ENCODE measurements around the gene KIF4A.

The KIF4A gene

DNA sequence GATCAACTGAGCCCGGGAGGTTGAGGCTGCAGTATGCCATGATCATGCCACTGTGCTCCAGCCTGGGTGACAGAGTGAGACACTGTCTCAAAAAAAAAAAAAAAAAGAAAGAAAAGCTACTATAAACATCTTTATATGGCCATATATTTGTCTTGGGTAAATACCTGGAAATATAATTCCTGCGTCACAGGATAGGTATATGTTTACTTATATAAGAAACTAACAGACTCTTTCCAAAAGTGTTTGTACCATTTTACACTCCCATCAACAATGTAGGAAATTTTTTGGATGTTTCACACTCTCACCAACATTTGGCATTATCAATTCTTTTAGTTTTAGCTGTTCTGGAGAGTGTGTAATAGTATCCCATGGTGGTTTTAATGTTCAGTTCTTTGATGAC, 42.7 kb upstream of the KIF4A start:
- no peak for TF ChIP-seq TEAD4 (IDR thresholded peaks at IDR 0.05)
- TF ChIP-seq, protein P1, sequence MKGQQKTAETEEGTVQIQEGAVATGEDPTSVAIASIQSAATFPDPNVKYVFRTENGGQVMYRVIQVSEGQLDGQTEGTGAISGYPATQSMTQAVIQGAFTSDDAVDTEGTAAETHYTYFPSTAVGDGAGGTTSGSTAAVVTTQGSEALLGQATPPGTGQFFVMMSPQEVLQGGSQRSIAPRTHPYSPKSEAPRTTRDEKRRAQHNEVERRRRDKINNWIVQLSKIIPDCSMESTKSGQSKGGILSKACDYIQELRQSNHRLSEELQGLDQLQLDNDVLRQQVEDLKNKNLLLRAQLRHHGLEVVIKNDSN (IDR thresholded peaks at IDR 0.05) = no peak
- no peak for TF ChIP-seq TCF12 (IDR thresholded peaks at IDR 0.05; ENCODE audit: low read depth)
- no peak for TF ChIP-seq CEBPB (IDR thresholded peaks at IDR 0.05)
- no peak for TF ChIP-seq EGR1 (IDR thresholded peaks at IDR 0.05)
- TF ChIP-seq NFIC (IDR thresholded peaks at IDR 0.05) = no peak
- no peak for TF ChIP-seq YY1 (IDR thresholded peaks at IDR 0.05; ENCODE audit: low read depth)
- TF ChIP-seq TAF1 (IDR thresholded peaks at IDR 0.05; ENCODE audit: low read depth) = no peak
- TF ChIP-seq, protein P2, sequence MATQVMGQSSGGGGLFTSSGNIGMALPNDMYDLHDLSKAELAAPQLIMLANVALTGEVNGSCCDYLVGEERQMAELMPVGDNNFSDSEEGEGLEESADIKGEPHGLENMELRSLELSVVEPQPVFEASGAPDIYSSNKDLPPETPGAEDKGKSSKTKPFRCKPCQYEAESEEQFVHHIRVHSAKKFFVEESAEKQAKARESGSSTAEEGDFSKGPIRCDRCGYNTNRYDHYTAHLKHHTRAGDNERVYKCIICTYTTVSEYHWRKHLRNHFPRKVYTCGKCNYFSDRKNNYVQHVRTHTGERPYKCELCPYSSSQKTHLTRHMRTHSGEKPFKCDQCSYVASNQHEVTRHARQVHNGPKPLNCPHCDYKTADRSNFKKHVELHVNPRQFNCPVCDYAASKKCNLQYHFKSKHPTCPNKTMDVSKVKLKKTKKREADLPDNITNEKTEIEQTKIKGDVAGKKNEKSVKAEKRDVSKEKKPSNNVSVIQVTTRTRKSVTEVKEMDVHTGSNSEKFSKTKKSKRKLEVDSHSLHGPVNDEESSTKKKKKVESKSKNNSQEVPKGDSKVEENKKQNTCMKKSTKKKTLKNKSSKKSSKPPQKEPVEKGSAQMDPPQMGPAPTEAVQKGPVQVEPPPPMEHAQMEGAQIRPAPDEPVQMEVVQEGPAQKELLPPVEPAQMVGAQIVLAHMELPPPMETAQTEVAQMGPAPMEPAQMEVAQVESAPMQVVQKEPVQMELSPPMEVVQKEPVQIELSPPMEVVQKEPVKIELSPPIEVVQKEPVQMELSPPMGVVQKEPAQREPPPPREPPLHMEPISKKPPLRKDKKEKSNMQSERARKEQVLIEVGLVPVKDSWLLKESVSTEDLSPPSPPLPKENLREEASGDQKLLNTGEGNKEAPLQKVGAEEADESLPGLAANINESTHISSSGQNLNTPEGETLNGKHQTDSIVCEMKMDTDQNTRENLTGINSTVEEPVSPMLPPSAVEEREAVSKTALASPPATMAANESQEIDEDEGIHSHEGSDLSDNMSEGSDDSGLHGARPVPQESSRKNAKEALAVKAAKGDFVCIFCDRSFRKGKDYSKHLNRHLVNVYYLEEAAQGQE (IDR thresholded peaks at IDR 0.05; ENCODE audit: low read depth) = no peak

DNA sequence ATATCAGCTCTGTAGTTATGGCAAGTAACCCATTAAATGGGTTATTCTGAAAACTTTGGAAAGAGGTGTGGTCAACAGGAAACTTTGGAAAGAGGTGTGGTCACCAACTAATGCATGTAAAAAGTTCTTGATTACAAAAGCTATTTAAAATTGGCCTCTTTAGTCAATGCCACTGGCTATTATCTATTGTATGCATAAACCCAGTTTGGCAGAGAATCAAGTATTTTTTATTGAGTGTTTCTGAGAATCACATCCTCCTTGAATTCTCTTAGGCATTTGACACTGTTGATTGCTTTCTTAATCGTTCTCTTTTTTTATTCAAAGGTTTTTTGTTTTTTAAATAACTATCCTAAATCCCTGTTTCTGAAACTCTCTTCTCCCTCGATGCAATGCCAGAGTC, 37.4 kb upstream of the KIF4A start:
- TF ChIP-seq TEAD4 (IDR thresholded peaks at IDR 0.05) = no peak
- TF ChIP-seq FOXM1 (IDR thresholded peaks at IDR 0.05; ENCODE audit: borderline replicate concordance, low read depth) = no peak
- TF ChIP-seq CREB1 (IDR thresholded peaks at IDR 0.05; ENCODE audit: low read depth) = no peak
- TF ChIP-seq NFIC (IDR thresholded peaks at IDR 0.05) = no peak
- TF ChIP-seq EGR1 (IDR thresholded peaks at IDR 0.05) = no peak
- no peak for TF ChIP-seq YY1 (IDR thresholded peaks at IDR 0.05; ENCODE audit: low read depth)
- TF ChIP-seq, protein P2 (IDR thresholded peaks at IDR 0.05; ENCODE audit: low read depth) = no peak
- no peak for TF ChIP-seq ZBTB7A (IDR thresholded peaks at IDR 0.05; ENCODE audit: low read depth)

DNA sequence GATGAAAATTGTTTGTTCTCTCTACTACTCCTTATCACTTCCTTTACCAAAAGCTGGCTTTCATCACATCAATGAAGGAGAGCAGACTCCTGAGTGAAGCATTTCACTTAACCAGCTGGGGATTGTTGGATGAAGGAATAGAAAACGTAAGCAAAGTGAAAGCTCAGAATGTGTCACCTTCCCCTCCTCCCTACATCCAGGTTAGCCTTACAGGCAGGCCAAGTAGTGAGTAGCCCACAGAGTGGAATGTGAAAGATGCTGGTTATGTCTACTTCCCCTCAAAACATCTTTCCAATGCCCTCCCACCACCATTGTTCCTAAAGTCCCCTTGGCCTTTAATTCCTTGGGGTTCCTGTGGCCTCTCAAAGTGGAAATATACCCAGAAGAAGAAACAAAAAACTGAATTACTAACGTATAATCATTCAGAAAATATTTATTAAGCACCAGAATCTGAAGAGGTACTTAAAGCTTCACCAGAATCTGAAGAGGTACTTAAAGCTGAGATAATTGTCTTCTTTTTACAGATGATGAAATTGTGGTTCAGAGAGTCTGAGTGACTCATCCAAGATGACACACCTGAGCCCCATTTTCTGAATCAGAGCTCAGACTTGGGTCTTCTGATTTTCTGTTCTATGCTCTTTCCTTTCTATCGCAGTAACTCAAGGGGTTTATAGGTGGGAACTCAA, 36.4 kb upstream of the KIF4A start:
- TF ChIP-seq TAF1 (IDR thresholded peaks at IDR 0.05; ENCODE audit: low read depth) (no peak), CEBPB (IDR thresholded peaks at IDR 0.05) (no peak), FOXM1 (IDR thresholded peaks at IDR 0.05; ENCODE audit: borderline replicate concordance, low read depth) (no peak), EGR1 (IDR thresholded peaks at IDR 0.05) (no peak), TCF12 (IDR thresholded peaks at IDR 0.05; ENCODE audit: low read depth) (no peak), YY1 (IDR thresholded peaks at IDR 0.05; ENCODE audit: low read depth) (no peak)
- TF ChIP-seq, protein P1 (IDR thresholded peaks at IDR 0.05) = no peak
- TF ChIP-seq, protein P3, sequence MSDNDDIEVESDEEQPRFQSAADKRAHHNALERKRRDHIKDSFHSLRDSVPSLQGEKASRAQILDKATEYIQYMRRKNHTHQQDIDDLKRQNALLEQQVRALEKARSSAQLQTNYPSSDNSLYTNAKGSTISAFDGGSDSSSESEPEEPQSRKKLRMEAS (IDR thresholded peaks at IDR 0.05) = no peak

DNA sequence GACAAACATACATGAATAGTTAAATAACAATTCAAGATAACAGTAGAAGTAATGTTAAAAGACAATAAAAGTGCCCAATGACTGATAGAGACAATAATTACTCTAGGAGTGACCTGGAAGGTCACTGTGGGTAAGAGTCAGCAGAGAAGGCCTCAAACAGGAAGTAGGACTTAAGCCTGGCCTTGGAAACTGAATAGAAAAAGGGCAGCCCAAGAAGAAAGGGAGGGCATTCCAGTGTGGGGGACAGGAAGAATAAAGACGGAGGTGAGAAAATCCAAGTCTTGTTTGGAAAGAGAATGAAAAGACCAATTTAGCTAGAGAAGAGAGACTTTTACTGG, 35.9 kb upstream of the KIF4A start:
- TF ChIP-seq RAD21 (IDR thresholded peaks at IDR 0.05; ENCODE audit: low read depth) (no peak), CREB1 (IDR thresholded peaks at IDR 0.05; ENCODE audit: low read depth) (no peak), NFIC (IDR thresholded peaks at IDR 0.05) (no peak), FOXM1 (IDR thresholded peaks at IDR 0.05; ENCODE audit: borderline replicate concordance, low read depth) (no peak)

DNA sequence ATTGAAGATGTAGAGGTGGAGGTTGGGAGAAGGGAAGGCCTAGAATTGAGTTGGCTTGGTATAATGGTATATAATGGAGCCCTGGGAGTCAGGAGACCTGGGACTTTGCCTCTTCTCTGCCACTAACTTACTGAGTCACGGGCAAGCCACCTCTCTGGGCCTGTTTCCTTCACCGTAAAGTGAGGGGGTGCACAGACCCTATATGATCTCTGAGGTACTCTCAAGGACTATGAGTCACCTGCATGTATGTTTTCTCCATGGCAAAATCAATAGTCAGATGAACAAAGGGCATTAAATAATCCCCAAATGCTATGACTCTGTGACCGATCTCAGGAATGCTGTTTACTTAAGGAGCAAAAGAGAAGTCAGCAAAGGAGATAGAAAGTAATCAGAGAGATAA, 35.0 kb upstream of the KIF4A start:
- TF ChIP-seq ZBTB7A (IDR thresholded peaks at IDR 0.05; ENCODE audit: low read depth) (no peak), TEAD4 (IDR thresholded peaks at IDR 0.05) (no peak), FOXM1 (IDR thresholded peaks at IDR 0.05; ENCODE audit: borderline replicate concordance, low read depth) (no peak), YY1 (IDR thresholded peaks at IDR 0.05; ENCODE audit: low read depth) (no peak), CREB1 (IDR thresholded peaks at IDR 0.05; ENCODE audit: low read depth) (no peak), EP300 (IDR thresholded peaks at IDR 0.05; ENCODE audit: borderline replicate concordance) (no peak), TAF1 (IDR thresholded peaks at IDR 0.05; ENCODE audit: low read depth) (no peak), NFIC (IDR thresholded peaks at IDR 0.05) (no peak), EGR1 (IDR thresholded peaks at IDR 0.05) (no peak), TCF12 (IDR thresholded peaks at IDR 0.05; ENCODE audit: low read depth) (no peak), CEBPB (IDR thresholded peaks at IDR 0.05) (no peak), RAD21 (IDR thresholded peaks at IDR 0.05; ENCODE audit: low read depth) (no peak)
- TF ChIP-seq, protein P1 (IDR thresholded peaks at IDR 0.05) = no peak
- TF ChIP-seq, protein P3 (IDR thresholded peaks at IDR 0.05) = no peak

DNA sequence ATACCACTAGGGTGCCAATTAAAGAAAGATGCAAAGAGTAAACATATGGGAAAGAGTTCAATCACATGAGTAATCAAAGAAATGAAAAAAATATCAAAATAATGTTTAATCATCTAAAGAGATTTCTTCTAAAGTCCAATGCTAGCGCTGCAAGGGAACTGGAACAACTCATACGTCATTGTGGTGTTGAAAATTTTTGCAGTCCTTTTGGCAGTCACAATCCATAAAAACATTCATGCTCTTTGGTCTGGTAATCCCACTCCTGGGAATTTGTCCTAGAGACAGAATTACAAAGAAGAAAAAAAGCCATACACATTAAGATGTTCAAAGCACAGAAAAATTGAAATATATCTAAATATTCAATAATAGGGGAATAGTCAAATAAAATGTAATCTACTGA, 34.5 kb upstream of the KIF4A start:
- TF ChIP-seq TEAD4 (IDR thresholded peaks at IDR 0.05) (no peak), ZBTB7A (IDR thresholded peaks at IDR 0.05; ENCODE audit: low read depth) (no peak), RAD21 (IDR thresholded peaks at IDR 0.05; ENCODE audit: low read depth) (no peak), EGR1 (IDR thresholded peaks at IDR 0.05) (no peak), FOXM1 (IDR thresholded peaks at IDR 0.05; ENCODE audit: borderline replicate concordance, low read depth) (no peak), EP300 (IDR thresholded peaks at IDR 0.05; ENCODE audit: borderline replicate concordance) (no peak)
- TF ChIP-seq, protein P3 (IDR thresholded peaks at IDR 0.05) = no peak
- TF ChIP-seq, protein P2 (IDR thresholded peaks at IDR 0.05; ENCODE audit: low read depth) = no peak
- TF ChIP-seq, protein P1 (IDR thresholded peaks at IDR 0.05) = no peak

Measured in Ishikawa (cell line).